ENCODE data around the gene CPNE5.

Gene CPNE5

GRCh38 chr6:36738108-36738507 lies 101.1 kb downstream of the CPNE5 start:
- Histone ChIP-seq H3K27me3 (replicated peaks) (no peaks in the 10 kb centered on the region), H3K27ac (no peak overlapping the region), H3K36me3 (replicated peaks) (no peaks in the 10 kb centered on the region), H3K4me3 (ENCODE audit: low read depth, low read length) (no peak overlapping the region)
- TF ChIP-seq CTCF (IDR thresholded peaks at IDR 0.05; ENCODE audit: low read depth, low read length, missing control alignments), result no peak
- no peak for DNase-seq
- in situ Hi-C loops (cut with HindIII; ENCODE audit: low pct_ligation_motif_present, low sequenced_read_pairs), result no loop called here

GRCh38 chr6:36737043-36737785 lies 102.0 kb downstream of the CPNE5 start:
- Histone ChIP-seq H3K36me3 (replicated peaks) (no peaks in the 10 kb centered on the region), H3K4me3 (ENCODE audit: low read depth, low read length) (no peak overlapping the region), H3K27me3 (replicated peaks) (no peaks in the 10 kb centered on the region), H3K27ac (no peak overlapping the region)
- no peak for TF ChIP-seq CTCF (IDR thresholded peaks at IDR 0.05; ENCODE audit: low read depth, low read length, missing control alignments)
- DNase-seq, result no peak
- in situ Hi-C loops (cut with HindIII; ENCODE audit: low pct_ligation_motif_present, low sequenced_read_pairs), result no loop called here

GRCh38 chr6:36735110-36736071 lies 103.9 kb downstream of the CPNE5 start:
- peak; percentile 53 for DNase-seq
- in situ Hi-C loops (cut with HindIII; ENCODE audit: low pct_ligation_motif_present, low sequenced_read_pairs), result no loop called here
- TF ChIP-seq CTCF (IDR thresholded peaks at IDR 0.05; ENCODE audit: low read depth, low read length, missing control alignments), result peak; percentile 19
- no peak overlapping the region for H3K27ac ChIP-seq
- no peaks in the 10 kb centered on the region for H3K27me3 ChIP-seq (replicated peaks)
- no peaks in the 10 kb centered on the region for H3K36me3 ChIP-seq (replicated peaks)
- peak overlapping the region; percentile 5 for H3K4me3 ChIP-seq (ENCODE audit: low read depth, low read length)

GRCh38 chr6:36734486-36735060 lies 104.7 kb downstream of the CPNE5 start:
- TF ChIP-seq CTCF (IDR thresholded peaks at IDR 0.05; ENCODE audit: low read depth, low read length, missing control alignments), result no peak
- no peak overlapping the region for H3K27ac ChIP-seq
- in situ Hi-C loops (cut with HindIII; ENCODE audit: low pct_ligation_motif_present, low sequenced_read_pairs), result no loop called here
- H3K36me3 ChIP-seq (replicated peaks), result no peaks in the 10 kb centered on the region
- no peaks in the 10 kb centered on the region for H3K27me3 ChIP-seq (replicated peaks)
- no peak overlapping the region for H3K4me3 ChIP-seq (ENCODE audit: low read depth, low read length)
- no peak for DNase-seq

GRCh38 chr6:36733300-36733699 lies 105.9 kb downstream of the CPNE5 start:
- no peak for TF ChIP-seq CTCF (IDR thresholded peaks at IDR 0.05; ENCODE audit: low read depth, low read length, missing control alignments)
- no peak for DNase-seq
- Histone ChIP-seq H3K4me3 (ENCODE audit: low read depth, low read length) (no peak overlapping the region), H3K27me3 (replicated peaks) (no peaks in the 10 kb centered on the region), H3K27ac (no peak overlapping the region), H3K36me3 (replicated peaks) (no peaks in the 10 kb centered on the region)
- in situ Hi-C loops (cut with HindIII; ENCODE audit: low pct_ligation_motif_present, low sequenced_read_pairs), result no loop called here

Data from brain microvascular endothelial cell (primary cell).